Neural progenitor cell (in vitro differentiated cells): ENCODE measurements around the gene CCDC136. TPM values are rescaled to one million over a fixed set of nuclear protein-coding genes. Genes with fewer than 3 reads are reported as not detected.

ENCODE experiments used
- DNase-seq: peaks from one replicate; pipeline ENCODE4 v3.0.0-alpha.2; 2016; ENCODE audit warnings: low spot score
- H2AFZ ChIP-seq: fragments of 200-600 bp; sonication (generic); replicated peaks from 2 replicates; pipeline ENCODE4 v1.6.1; 2016; ENCODE audit warnings: antibody characterized with exemption
- H3F3A ChIP-seq: fragments of 200-600 bp; sonication (generic); 2 replicates; pipeline ENCODE4 v1.6.1; 2016; ENCODE audit warnings: antibody characterized with exemption, low read depth
- H3K27ac ChIP-seq: fragments of 200-600 bp; sonication (generic); 2 replicates; pipeline ENCODE4 v1.5.1; 2016; ENCODE audit warnings: mild to moderate bottlenecking
- H3K27me3 ChIP-seq: fragments of 200-600 bp; sonication (generic); 2 replicates; pipeline ENCODE4 v1.6.1; 2016; ENCODE audit warnings: mild to moderate bottlenecking, moderate library complexity
- H3K36me3 ChIP-seq: fragments of 200-600 bp; sonication (generic); 2 replicates; pipeline ENCODE4 v1.5.1; 2016
- H3K4me1 ChIP-seq: fragments of 200-600 bp; sonication (generic); 2 replicates; pipeline ENCODE4 v1.6.1; 2016; ENCODE audit warnings: mixed run types
- H3K4me2 ChIP-seq: fragments of 200-600 bp; sonication (generic); 2 replicates; pipeline ENCODE4 v1.6.1; 2016
- H3K4me3 ChIP-seq: fragments of 200-600 bp; sonication (generic); 2 replicates; pipeline ENCODE4 v1.5.1; 2016
- H3K79me2 ChIP-seq: fragments of 200-600 bp; sonication (generic); 2 replicates; pipeline ENCODE4 v1.6.1; 2016; ENCODE audit warnings: low read depth
- H3K9ac ChIP-seq: fragments of 200-600 bp; sonication (generic); 2 replicates; pipeline ENCODE4 v1.6.1; 2016
- H3K9me3 ChIP-seq: fragments of 200-600 bp; sonication (generic); 2 replicates; pipeline ENCODE4 v1.5.1; 2016; ENCODE audit warnings: low read depth
- H4K20me1 ChIP-seq: fragments of 200-600 bp; sonication (generic); 2 replicates; pipeline ENCODE4 v1.6.1; 2016; ENCODE audit warnings: low read depth
- H3K27ac Mint-ChIP-seq: 3 replicates; pipeline ENCODE4 v1.8.0; 2021; ENCODE audit warnings: mixed read lengths
- H3K27me3 Mint-ChIP-seq: 2 replicates; pipeline ENCODE4 v1.8.0; 2022; ENCODE audit warnings: low read depth, mild to moderate bottlenecking, inconsistent platforms, moderate library complexity, mixed read lengths; ENCODE audit not compliant: insufficient read depth
- H3K36me3 Mint-ChIP-seq: 3 replicates; pipeline ENCODE4 v1.8.0; 2021; ENCODE audit warnings: mixed read lengths
- H3K4me1 Mint-ChIP-seq: 3 replicates; pipeline ENCODE4 v1.8.0; 2021; ENCODE audit warnings: mixed read lengths
- H3K4me3 Mint-ChIP-seq: 3 replicates; pipeline ENCODE4 v1.8.0; 2021; ENCODE audit warnings: mild to moderate bottlenecking, moderate library complexity, mixed read lengths
- H3K9me3 Mint-ChIP-seq: 3 replicates; pipeline ENCODE4 v1.8.0; 2020; ENCODE audit warnings: mixed read lengths
- CTCF ChIP-seq: fragments of 200-600 bp; sonication (generic); IDR thresholded peaks from 2 replicates; pipeline ENCODE4 v1.5.1; 2017; ENCODE audit warnings: antibody characterized with exemption, mild to moderate bottlenecking
- EZH2 ChIP-seq: fragments of 200-600 bp; sonication (generic); IDR thresholded peaks from 2 replicates; pipeline ENCODE4 v1.6.1; 2017; ENCODE audit warnings: antibody characterized with exemption, mild to moderate bottlenecking, moderate library complexity
- EZH2phosphoT487 ChIP-seq: fragments of 200-600 bp; sonication (generic); IDR thresholded peaks from 2 replicates; pipeline ENCODE4 v1.6.1; 2017; ENCODE audit warnings: antibody characterized with exemption
- total RNA-seq: library from RNA; depleted of rRNA; stranded (reverse); fragments of >200 nt; gene quantifications from 2 replicates; pipeline ENCODE4 v1.2.3, GENCODE V29; 2015; ENCODE audit warnings: low replicate concordance

The CCDC136 gene
- total RNA-seq, 1 donor from 2014 or later: 93.6 TPM

GRCh38 chr7:128827971-128828711 lies 36.4 kb downstream of the CCDC136 start:
- no peak for TF ChIP-seq CTCF
- no peak for TF ChIP-seq EZH2phosphoT487
- Histone ChIP-seq H4K20me1 (no peaks in the 10 kb centered on the region), H3K9ac (no peak overlapping the region), H3K4me2 (peak overlapping the region; percentile 25), H2AFZ (no peak overlapping the region), H3F3A (peaks cover 37% of the 10 kb centered on the region), H3K27ac (peak overlapping the region; percentile 18), H3K36me3 (no peaks in the 10 kb centered on the region), H3K9me3 (no peaks in the 10 kb centered on the region), H3K79me2 (no peaks in the 10 kb centered on the region), H3K4me3 (no peak overlapping the region), H3K27me3 (peaks cover 19% of the 10 kb centered on the region), H3K4me1 (peaks cover 47% of the 10 kb centered on the region)
- Mint-ChIP-seq H3K27me3 (peaks cover 19% of the 10 kb centered on the region), H3K4me1 (peaks cover 37% of the 10 kb centered on the region), H3K36me3 (no peaks in the 10 kb centered on the region), H3K4me3 (peak overlapping the region; percentile 38), H3K27ac (peak overlapping the region; percentile 65), H3K9me3 (no peaks in the 10 kb centered on the region)
- peak; percentile 20 for DNase-seq

- H3K36me3 Mint-ChIP-seq: no peaks in the 10 kb centered on the region
- TF ChIP-seq CTCF (no peak), EZH2 (no peak), EZH2phosphoT487 (no peak)
- peaks cover 48% of the 10 kb centered on the region for H3K4me1 Mint-ChIP-seq
- no peaks in the 10 kb centered on the region for H3K36me3 ChIP-seq
- H3K9me3 ChIP-seq: no peaks in the 10 kb centered on the region
- H3K4me1 ChIP-seq: peaks cover 61% of the 10 kb centered on the region
- H3K27me3 ChIP-seq: peaks cover 19% of the 10 kb centered on the region
- H3K9me3 Mint-ChIP-seq: no peaks in the 10 kb centered on the region
- peaks cover 51% of the 10 kb centered on the region for H3F3A ChIP-seq
- H3K79me2 ChIP-seq: no peaks in the 10 kb centered on the region
- H2AFZ ChIP-seq: no peak overlapping the region
- no peak overlapping the region for H3K27ac ChIP-seq
- H3K4me2 ChIP-seq: peak overlapping the region; percentile 83
- peak; percentile 24 for DNase-seq
- peak overlapping the region; percentile 81 for H3K4me3 Mint-ChIP-seq
- H3K27ac Mint-ChIP-seq: no peak overlapping the region
- H3K9ac ChIP-seq: no peak overlapping the region
- H4K20me1 ChIP-seq: no peaks in the 10 kb centered on the region
- peaks cover 24% of the 10 kb centered on the region for H3K27me3 Mint-ChIP-seq
- peak overlapping the region; percentile 53 for H3K4me3 ChIP-seq
Measured at GRCh38 chr7:128829391-128830166, 37.8 kb downstream of the CCDC136 start.

- Mint-ChIP-seq H3K36me3 (no peaks in the 10 kb centered on the region), H3K27me3 (peaks cover 22% of the 10 kb centered on the region), H3K4me1 (peaks cover 52% of the 10 kb centered on the region), H3K4me3 (peak within 1 kb of the TSS; percentile 83), H3K9me3 (no peaks in the 10 kb centered on the region), H3K27ac (no peak within 1 kb of the TSS)
- Histone ChIP-seq H3K36me3 (no peaks in the 10 kb centered on the region), H3K9me3 (no peaks in the 10 kb centered on the region), H3K27me3 (peaks cover 19% of the 10 kb centered on the region), H4K20me1 (no peaks in the 10 kb centered on the region), H3K9ac (no peak within 1 kb of the TSS), H3F3A (peaks cover 52% of the 10 kb centered on the region), H3K4me1 (peaks cover 61% of the 10 kb centered on the region), H3K4me2 (peak within 1 kb of the TSS; percentile 83), H2AFZ (peak within 1 kb of the TSS; percentile 39), H3K79me2 (no peaks in the 10 kb centered on the region), H3K27ac (no peak within 1 kb of the TSS), H3K4me3 (peak within 1 kb of the TSS; percentile 53)
- TF ChIP-seq EZH2phosphoT487 (peak; percentile 48), EZH2 (peak; percentile 53), CTCF (no peak)
- peak; percentile 74 for DNase-seq
Measured at GRCh38 chr7:128830231-128831177, 38.7 kb downstream of the CCDC136 start, which contains the start of gene FLNC. TSS of gene FLNC (plus strand) at chr7:128830406. CDS start at chr7:128830638, 232 bp downstream.
